Suprapubic skin (tissue), 4 donors: ENCODE results near the gene CHST11. TPM values are rescaled to one million over a fixed set of nuclear protein-coding genes. Genes with fewer than 3 reads are reported as not detected.

Experiments used
- DNase-seq, 2 donors: peaks; one replicate each; pipeline ENCODE4 v3.0.0-alpha.2; 2019; ENCODE audit warnings: low spot score in 2 of 2
- H3K27ac ChIP-seq: fragments of 200-600 bp; sonication (generic); one replicate; pipeline ENCODE4 v1.5.1; 2019
- H3K27me3 ChIP-seq: fragments of 200-600 bp; sonication (generic); one replicate; pipeline ENCODE4 v1.5.1; 2019
- H3K36me3 ChIP-seq: fragments of 200-600 bp; sonication (generic); one replicate; pipeline ENCODE4 v1.5.1; 2019
- H3K4me1 ChIP-seq: fragments of 200-600 bp; sonication (generic); one replicate; pipeline ENCODE4 v1.5.1; 2019
- H3K4me3 ChIP-seq: fragments of 200-600 bp; sonication (generic); one replicate; pipeline ENCODE4 v1.5.1; 2019; ENCODE audit warnings: mild to moderate bottlenecking
- H3K9me3 ChIP-seq: fragments of 200-600 bp; sonication (generic); one replicate; pipeline ENCODE4 v1.5.1; 2019
- CTCF ChIP-seq, 2 donors: fragments of 200-600 bp in 1 of 2; fragments of 450-650 bp in 1 of 2; sonication (generic) in 1 of 2; IDR thresholded peaks; one replicate each; pipeline ENCODE4 v1.5.1; 2016 to 2019; ENCODE audit warnings: antibody characterized with exemption in 2 of 2, mild to moderate bottlenecking in 1 of 2, moderate library complexity in 1 of 2
- EP300 ChIP-seq: sonication (generic); formaldehyde crosslinking; IDR thresholded peaks from one replicate; pipeline ENCODE4 v1.6.1; 2017; ENCODE audit warnings: antibody characterized with exemption
- POLR2A ChIP-seq, 2 donors: fragments of 450-650 bp; IDR thresholded peaks; one replicate each; pipeline ENCODE4 v1.6.1; 2017; ENCODE audit warnings: antibody characterized with exemption in 2 of 2, mild to moderate bottlenecking in 2 of 2, moderate library complexity in 2 of 2
- POLR2AphosphoS5 ChIP-seq, 3 donors: sonication (generic); formaldehyde crosslinking; IDR thresholded peaks; one replicate each; pipeline ENCODE4 v1.6.1; 2017; ENCODE audit warnings: antibody characterized with exemption in 3 of 3
- WGBS: methylation state at CpG from one replicate; pipeline ENCODE4 v1.1.5; 2018; 5-methylcytosine and 5-hydroxymethylcytosine counted together
- total RNA-seq, 4 donors: library from RNA; depleted of rRNA; stranded (reverse); fragments of >200 nt; gene quantifications; one replicate each; pipeline ENCODE4 v1.1.0, GENCODE V29; 2016

CHST11 gene
- total RNA-seq, 4 donors from 2014 or later: 1.8 to 5.8 (median 3.8) TPM

- no peaks in the 10 kb centered on the region for H3K36me3 ChIP-seq
These were observed 29.6 kb downstream of the CHST11 start for GRCh38 chr12:104486363-104486750.

GRCh38 chr12:104486943-104487819 is 30.4 kb downstream of the CHST11 start:
- DNase-seq: no peak
- Histone ChIP-seq H3K9me3 (no peaks in the 10 kb centered on the region), H3K4me1 (peaks cover 9% of the 10 kb centered on the region)

More at GRCh38 chr12:104486363-104486750, 29.6 kb downstream of the CHST11 start:
- DNase-seq: no peak
- H3K27ac ChIP-seq: peak overlapping the region; percentile 35
- H3K4me3 ChIP-seq: no peak overlapping the region
- no peaks in the 10 kb centered on the region for H3K9me3 ChIP-seq
- peaks cover 9% of the 10 kb centered on the region for H3K4me1 ChIP-seq
- 75% methylated on average over 7 of the region's 7 CpGs for WGBS
- no peaks in the 10 kb centered on the region for H3K27me3 ChIP-seq
- no peak for TF ChIP-seq POLR2A (IDR thresholded peaks at IDR 0.05)
- no peak for TF ChIP-seq CTCF (IDR thresholded peaks at IDR 0.05)
- no peak for TF ChIP-seq POLR2AphosphoS5 (IDR thresholded peaks at IDR 0.05)
- no peak for TF ChIP-seq EP300

GRCh38 chr12:104488374-104488773 is 31.6 kb downstream of the CHST11 start:
- TF ChIP-seq POLR2AphosphoS5 (IDR thresholded peaks at IDR 0.05) (no peak), EP300 (no peak), POLR2A (IDR thresholded peaks at IDR 0.05) (no peak), CTCF (IDR thresholded peaks at IDR 0.05) (no peak)
- Histone ChIP-seq H3K9me3 (no peaks in the 10 kb centered on the region), H3K36me3 (no peaks in the 10 kb centered on the region), H3K27ac (no peak overlapping the region), H3K4me3 (no peak overlapping the region), H3K4me1 (peaks cover 9% of the 10 kb centered on the region), H3K27me3 (no peaks in the 10 kb centered on the region)
- no peak for DNase-seq
- WGBS: 90% methylated on average over 13 of the region's 13 CpGs

More at GRCh38 chr12:104486943-104487819, 30.4 kb downstream of the CHST11 start:
- Histone ChIP-seq H3K27ac (peak overlapping the region; percentile 35), H3K4me3 (no peak overlapping the region), H3K36me3 (no peaks in the 10 kb centered on the region), H3K27me3 (no peaks in the 10 kb centered on the region)
- no peak for TF ChIP-seq POLR2A (IDR thresholded peaks at IDR 0.05)
- no peak for TF ChIP-seq CTCF (IDR thresholded peaks at IDR 0.05)
- TF ChIP-seq POLR2AphosphoS5 (IDR thresholded peaks at IDR 0.05): no peak
- no peak for TF ChIP-seq EP300
- WGBS: 78% methylated on average over 9 of the region's 9 CpGs

GRCh38 chr12:104490186-104490585 is 33.4 kb downstream of the CHST11 start:
- DNase-seq: no peak
- no peak overlapping the region for H3K4me3 ChIP-seq
- peaks cover 9% of the 10 kb centered on the region for H3K4me1 ChIP-seq
- H3K27ac ChIP-seq: no peak overlapping the region
- no peaks in the 10 kb centered on the region for H3K9me3 ChIP-seq
- 90% methylated on average over 4 of the region's 4 CpGs for WGBS
- no peaks in the 10 kb centered on the region for H3K27me3 ChIP-seq
- H3K36me3 ChIP-seq: no peaks in the 10 kb centered on the region
- TF ChIP-seq POLR2A (IDR thresholded peaks at IDR 0.05): no peak
- no peak for TF ChIP-seq CTCF (IDR thresholded peaks at IDR 0.05)
- TF ChIP-seq POLR2AphosphoS5 (IDR thresholded peaks at IDR 0.05): no peak
- TF ChIP-seq EP300: no peak

- no peak overlapping the region for H3K27ac ChIP-seq
- no peak for TF ChIP-seq EP300
- H3K9me3 ChIP-seq: no peaks in the 10 kb centered on the region
- no peak overlapping the region for H3K4me3 ChIP-seq
- whole genome bisulfite sequencing: 84% methylated on average over 3 of the region's 3 CpGs
- peaks cover 9% of the 10 kb centered on the region for H3K4me1 ChIP-seq
- no peaks in the 10 kb centered on the region for H3K36me3 ChIP-seq
- H3K27me3 ChIP-seq: no peaks in the 10 kb centered on the region
- DNase-seq: no peak
These were observed 34.1 kb downstream of the CHST11 start for GRCh38 chr12:104490850-104491249.
